Suppressor macrophage (primary cell): ENCODE data around the gene NSUN6.
"Not testable (repeated sequence)": the region's sequence is repeated elsewhere in the genome, so short reads cannot be mapped to it uniquely, and the experiment has no call there.

Experiments
- DNase-seq, 4 experiments: peaks; one replicate each; pipeline ENCODE4 v3.0.0-alpha.2; 2020 to 2022

Gene NSUN6

DNA sequence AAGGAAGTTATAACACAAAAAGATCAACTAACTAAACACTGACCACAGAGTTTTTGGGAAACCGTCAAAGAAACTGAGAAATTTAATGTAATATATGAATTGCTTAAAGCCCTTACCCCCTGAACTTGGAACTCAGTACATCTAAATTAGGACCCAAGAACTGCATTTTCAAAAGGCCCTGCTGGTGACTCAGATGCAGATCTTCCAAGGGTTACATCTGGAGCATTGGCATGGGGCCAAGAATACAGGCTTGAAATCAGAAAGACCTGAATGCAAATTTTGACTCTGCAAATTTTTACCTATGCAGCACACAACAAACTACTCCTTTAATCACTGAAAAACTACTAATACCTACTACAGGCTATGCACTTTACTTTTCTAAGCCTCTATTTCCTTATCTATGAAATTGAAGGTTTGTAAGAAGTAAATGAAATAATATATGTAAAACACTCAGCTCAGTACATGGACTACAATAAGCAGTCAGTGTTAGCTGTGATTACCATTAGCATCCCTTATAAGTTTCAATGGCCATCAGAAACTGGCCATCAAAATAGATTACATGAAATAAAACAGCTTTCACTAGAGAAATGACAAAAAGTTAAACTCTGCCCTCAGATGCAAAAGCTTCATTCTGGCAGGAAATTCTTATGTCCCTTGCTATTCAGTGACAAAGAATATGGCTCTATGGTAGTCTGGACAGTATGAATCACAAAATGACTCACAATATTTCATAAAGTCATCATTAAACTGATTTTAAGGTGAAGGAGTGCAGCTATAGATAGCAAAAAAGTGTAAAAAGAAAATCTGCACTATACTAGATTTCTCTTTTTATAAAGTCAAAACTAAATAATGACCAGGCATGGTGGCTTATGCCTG lies 43.6 kb downstream of the NSUN6 start:
- DNase-seq: peak in 1 of 4 experiments; percentile 15

DNA sequence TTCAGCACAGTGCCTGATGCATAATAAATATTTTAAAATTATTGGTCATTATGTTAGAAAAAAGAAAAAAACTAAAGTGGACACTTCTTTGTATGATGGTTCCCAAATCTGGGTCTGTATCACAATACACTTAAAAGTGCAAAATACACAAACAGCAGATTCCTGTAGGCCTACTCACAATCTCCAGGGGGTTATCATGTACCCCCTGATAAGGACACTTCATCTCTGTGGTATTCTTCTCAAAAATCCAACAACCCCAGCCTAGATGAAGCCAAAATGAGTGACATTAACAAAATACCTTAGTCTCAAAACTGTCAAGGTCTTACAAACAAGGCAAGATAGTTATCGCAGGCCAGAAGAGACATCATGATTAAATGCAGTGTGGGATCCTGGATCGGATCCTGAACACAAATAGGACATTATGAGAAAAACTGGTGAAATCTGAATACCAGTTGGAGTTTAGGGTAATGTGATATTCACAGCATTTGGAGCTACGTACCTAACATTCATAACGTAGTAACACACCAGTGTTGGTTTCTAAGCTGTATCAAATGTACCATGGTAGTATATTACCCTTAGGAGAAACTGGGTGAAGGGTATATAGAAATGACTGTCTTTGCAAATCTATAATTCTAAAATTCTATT lies 45.2 kb downstream of the NSUN6 start:
- DNase-seq: no peak

DNA sequence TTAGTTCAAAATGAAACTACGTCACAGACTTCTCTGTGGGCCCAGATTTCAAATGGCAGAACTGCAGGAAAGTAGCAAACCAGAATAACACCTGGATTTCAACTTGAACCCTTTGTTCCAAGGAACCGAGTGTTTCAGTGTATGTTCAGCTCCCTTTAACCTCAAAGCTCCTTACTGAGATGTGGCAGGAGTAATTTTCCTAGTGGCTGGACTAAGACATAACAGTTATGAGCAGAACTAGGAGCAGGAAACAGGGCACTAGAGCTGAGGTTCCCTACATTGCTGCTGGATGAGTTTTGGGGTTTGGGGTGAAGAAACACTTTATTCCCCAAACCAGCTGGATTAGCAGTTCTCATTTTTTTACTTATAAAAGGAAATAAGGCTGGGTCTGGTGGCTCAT lies 50.1 kb downstream of the NSUN6 start:
- no peak for DNase-seq

DNA sequence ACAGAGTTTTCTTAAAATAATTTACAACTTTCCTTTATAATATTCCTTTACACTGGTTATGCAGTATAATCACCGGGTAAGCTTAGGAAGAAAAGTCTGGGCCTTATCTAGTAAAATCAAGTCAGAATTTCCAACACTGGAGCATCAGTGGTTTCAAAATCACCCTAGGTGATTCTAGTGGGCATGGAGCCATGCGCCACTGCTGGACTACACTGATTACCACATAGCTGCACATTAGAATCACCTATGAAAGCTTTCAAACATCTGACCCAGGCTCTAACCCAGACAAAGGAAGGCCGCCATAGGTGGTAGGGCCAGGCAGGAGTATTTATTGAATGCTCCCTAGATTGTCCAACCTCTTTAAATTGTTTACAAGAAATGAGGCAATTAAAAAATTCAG lies 52.0 kb downstream of the NSUN6 start:
- no peak for DNase-seq

DNA sequence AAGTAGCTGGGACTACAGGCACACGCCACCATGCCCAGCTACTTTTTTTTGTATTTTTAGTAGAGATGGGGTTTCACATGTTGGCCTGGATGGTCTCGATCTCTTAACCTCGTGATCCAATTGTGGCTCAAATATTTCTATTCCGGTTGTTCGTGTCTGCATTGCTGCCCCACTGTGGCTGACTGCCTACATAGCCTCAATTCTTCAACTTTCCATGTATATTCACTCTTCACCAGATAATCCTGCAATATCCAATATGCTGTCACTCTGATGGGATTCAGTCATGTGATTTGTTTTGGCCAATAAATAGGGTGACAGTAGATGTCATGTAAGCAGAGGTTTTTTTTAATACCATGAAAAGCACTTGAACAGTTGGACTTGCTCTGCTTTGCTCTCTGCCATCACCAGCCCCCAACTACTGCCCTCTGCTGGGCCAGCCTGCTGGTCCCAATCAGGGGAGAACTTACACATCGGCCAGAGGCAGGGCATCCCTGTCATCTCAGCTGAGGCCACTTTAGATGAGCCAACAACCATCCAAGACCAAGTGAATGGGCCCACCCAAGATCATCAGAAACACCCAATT lies 56.7 kb downstream of the NSUN6 start:
- peak in 2 of 4 experiments; percentile 2 to 9 for DNase-seq

DNA sequence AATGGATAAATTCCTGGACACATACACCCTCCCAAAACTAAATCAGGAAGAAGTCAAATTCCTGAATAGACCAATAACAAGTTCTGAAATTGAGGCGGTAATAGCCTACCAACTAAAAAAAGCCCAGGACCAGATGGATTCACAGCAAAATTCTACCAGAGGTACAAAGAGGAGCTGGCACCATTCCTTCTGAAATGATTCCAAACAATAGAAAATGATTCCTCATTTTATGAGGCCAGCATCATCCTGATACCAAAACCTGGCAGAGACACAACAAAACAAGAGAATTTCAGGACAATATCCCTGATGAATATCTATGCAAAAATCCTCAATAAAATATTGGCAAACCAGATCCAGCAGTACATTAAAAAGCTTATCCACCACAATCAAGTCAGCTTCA lies 60.2 kb downstream of the NSUN6 start:
- not testable (repeated sequence) for DNase-seq

DNA sequence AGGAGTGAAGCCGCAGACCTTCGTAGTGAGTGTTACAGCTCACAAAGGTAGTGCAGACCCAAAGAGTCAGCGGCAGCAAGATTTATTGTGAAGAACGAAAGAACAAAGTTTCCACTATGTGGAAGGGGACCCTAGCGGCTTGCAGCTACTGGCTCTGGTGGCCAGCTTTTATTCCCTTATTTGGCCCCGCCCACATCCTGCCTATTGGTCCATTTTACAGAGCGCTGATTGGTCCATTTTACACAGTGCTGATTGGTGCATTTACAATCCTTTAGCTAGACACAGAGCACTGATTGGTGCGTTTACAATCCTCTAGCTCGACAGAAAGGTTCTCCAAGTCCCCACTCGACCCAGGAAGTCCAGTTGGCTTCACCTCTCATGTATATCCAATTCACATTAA lies 64.8 kb downstream of the NSUN6 start:
- not testable (repeated sequence) for DNase-seq

DNA sequence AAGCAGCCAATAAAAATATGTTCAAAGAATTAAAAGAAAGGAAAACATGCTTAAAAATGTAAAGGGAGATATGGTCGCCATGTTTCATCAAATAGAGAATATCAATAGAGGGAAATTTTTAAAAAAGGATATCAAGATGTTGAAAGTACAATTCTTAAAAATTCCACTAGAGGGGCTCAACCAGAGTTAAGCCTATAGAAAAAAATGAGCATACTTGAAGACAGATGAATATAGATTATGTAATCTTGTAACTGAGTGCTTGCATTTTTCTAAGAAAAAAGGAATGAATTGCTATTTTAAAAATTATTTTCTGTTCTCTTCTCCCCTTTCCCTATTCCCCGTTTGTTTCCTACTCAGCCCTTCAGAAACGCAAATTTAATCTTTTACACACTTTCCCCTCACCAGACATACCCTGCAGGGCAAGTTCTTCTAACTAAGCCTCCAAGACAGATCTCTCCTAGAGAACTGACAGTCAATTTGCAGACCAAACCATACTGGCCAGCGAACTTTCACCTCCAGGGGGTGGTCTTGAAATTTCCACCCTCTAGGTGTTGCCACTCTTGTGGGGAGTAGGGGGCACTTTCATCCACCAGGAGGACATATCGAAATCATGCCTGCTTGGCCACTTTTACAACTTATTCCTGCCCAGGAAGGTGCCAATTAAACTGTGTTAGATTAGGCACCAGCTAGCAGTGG lies 67.7 kb downstream of the NSUN6 start:
- DNase-seq: peak in 2 of 4 experiments; percentile 5 to 11

DNA sequence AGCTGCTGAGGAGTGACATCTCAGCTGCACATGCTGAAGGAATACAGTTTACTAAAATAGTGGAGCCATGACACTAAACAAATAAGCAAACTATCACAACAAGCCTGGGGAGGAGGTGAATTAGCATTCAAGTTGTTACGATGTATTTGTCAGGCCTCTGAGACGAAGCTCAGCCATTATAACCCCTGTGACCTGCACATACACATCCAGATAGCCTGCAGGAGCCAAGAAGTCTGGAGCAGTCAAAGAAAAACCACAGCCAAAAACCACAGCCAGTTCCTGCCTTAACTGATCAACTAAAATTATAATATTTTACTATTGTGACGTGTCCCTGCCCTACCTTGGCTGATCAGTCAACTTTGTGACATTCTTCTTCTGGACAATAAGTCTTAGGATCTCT lies 68.6 kb downstream of the NSUN6 start:
- no peak for DNase-seq

DNA sequence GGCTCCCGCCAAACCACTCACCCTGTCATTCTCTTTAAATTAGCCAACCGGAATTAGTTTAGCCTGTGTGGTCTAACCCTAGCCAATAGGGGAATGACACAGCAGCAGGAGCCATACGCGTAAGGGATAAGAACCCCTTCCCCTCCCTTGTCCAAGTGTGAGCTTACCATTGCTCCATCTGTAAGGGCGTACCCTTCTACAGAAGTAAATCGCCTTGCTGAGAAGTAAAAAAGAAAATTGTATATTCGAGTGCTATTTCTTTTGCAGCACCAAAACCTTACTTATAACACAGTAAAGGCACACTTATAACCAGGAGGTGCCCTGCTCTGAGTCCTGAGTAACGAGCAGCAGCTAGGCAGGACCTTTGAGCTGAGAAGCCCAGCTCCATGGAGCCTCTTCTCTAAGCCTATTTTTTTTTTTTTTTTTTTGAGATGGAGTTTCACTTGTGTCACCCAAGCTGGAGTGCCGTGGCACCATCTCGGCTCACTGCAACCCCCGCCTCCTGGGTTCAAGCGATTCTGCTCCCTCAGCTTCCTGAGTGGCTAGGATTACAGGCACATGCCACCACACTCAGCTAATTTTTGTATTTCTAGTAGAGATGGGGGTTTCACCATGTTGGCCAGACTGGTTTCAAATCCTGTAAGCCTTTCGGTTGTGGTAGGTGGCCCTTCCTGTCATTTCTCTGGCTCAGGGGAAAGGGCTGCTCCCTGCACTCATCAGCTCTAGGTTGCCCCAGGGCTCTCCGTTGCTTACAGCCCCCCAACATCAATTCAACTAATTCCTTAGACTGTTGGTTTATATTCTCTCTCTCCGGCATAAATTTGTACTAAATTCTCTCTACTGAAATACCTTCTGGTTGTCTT lies 73.3 kb downstream of the NSUN6 start:
- DNase-seq: no peak

DNA sequence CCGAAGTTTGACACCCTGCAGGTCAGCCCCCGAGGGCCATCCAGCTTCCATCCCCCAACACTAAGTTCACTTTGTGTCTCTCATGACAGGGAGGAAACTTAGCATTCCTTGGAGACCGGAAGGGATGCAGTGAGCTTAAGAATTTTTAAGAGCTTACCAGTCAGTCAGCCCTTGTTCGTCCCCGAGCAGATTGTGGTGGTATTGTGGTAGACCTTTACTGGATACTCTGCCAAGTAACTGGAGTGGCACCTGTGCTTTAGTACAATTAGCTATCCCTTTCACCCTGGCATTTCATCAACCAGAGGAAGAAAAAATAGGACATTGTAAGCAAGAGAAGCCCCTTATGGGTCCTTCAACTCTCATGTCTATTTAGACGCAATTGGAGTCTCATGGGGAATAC lies 74.8 kb downstream of the NSUN6 start:
- DNase-seq: no peak

DNA sequence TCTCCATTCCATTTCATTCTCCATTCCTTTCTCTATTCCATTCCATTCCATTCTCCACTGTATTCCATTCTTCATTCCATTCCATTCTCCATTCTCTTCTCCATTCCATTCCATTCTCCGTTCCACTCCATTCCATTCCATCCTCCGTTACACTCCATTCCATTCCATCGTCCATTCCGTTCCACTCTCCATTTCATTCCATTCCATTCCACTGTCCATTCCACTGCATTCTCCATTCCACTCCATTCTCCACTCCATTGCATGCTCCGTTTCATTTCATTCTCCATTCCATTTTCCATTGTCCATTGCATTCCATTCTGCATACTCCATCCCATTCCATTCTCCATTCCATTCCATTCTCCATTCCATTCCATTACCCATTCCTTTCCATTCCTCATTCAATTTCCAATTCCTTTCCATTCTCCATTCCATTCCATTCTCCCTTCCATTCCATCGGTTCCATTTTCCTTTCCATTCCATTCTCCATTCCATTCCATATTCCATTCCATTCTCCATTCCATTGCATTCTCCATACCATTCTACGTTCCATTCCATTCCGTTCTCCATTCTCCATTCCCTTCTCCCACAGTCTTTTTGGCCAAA lies 78.3 kb downstream of the NSUN6 start:
- no peak for DNase-seq

DNA sequence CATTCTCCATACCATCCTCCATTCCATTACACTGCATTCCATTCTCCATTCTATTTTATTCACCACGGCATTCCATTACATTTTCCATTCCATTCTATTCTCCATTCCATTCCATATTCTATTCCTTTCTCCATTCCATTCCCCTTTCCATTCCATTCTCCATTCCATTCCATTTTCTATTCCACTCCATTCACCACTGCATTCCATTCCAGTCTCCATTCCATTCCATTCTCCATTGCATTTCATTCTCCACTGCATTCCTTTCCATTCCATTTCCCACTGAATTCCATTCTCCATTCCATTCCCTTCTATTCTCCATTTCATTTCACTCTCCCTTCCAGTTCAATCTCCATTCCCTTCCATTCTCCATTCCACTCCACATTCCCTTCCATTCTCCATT lies 79.6 kb downstream of the NSUN6 start:
- DNase-seq: no peak

DNA sequence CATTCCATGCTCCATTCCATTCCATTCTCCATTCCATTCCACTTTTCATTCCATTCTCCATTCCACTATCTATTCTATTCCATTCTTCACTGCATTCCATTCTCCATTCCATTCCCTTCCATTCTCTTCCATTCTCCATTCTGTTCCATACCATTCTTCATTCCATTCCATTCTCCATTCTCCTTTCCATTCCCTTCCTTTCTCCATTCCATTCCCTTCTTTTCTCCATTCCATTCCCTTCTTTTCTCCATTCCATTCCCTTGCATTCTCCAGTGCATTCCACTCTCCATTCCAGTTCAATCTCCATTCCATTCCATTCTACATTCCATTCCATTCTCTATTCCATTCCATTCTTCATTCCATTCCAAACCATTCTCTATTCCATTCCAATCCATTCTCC lies 80.3 kb downstream of the NSUN6 start:
- DNase-seq: no peak

DNA sequence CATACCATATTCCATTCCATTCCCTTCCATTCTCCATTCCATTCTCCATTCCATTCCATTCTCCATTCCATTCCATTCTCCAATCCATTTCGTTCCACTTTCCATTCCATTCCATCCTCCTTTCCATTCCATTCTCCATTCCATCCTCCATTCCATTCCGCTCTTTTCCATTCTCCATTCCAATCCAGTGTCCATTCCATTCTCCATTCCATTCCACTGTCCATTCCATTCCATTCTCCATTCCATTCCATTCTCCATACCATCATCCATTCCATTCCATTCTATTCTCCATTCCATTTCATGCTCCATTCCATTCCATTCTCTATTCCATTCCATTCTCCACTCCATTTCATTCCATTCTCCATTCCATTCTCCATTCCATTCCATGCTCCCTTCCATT lies 81.0 kb downstream of the NSUN6 start:
- not testable (repeated sequence) for DNase-seq

DNA sequence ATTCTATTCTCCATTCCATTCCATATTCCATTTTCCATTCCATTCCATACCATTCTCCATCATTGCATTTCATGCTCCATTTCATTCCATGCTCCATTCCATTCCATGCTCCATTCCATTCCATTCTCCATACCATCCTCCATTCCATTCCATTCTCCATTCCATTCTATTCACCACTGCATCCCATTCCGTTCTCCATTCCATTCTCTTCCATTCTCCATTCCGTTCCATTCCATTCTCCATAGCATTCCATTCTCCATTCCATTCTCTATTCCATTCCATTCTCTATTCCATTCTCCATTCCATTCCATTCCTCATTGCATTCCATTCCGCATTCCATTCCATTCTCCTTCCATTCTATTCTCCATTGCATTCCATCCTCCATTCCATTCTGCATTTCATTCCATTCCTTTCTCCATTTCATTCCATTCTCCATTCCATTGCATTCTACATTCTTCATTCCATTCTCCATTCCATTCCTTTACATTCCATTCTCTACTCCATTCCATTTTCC lies 84.0 kb downstream of the NSUN6 start:
- DNase-seq: no peak

DNA sequence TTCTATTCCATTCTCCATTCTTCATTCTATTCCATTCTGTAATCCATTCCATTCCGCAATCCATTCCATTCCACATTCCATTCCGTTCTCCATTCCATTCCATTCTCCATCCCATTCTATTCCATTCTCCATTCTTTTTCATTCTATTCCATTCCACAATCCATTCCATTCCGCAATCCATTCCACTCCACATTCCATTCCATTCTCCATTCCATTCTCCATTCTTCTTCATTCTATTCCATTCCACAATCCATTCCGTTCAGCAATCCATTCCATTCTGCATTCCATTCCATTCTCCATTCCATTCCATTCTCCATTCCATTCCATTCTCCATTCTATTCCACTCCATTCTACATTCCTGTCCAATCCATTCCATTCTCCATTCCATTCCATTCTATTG lies 85.2 kb downstream of the NSUN6 start:
- no peak for DNase-seq

DNA sequence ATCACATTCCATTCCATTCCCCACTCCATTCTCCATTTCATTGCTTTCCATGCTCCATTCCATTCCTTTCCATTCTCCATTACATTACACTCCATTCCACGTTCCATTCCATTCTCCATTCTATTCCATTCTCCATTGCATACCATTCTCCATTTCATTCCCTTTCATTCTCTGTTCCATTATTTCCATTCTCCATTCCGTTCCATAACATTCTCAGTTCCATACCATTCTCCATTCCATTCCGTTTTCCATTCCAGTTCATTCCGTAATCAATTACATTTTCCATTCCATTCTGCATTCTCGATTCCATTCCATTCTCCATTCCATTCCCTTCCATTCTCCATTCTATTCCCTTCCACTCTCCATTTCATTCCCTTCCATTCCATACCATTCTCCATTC lies 86.4 kb downstream of the NSUN6 start:
- DNase-seq: no peak

DNA sequence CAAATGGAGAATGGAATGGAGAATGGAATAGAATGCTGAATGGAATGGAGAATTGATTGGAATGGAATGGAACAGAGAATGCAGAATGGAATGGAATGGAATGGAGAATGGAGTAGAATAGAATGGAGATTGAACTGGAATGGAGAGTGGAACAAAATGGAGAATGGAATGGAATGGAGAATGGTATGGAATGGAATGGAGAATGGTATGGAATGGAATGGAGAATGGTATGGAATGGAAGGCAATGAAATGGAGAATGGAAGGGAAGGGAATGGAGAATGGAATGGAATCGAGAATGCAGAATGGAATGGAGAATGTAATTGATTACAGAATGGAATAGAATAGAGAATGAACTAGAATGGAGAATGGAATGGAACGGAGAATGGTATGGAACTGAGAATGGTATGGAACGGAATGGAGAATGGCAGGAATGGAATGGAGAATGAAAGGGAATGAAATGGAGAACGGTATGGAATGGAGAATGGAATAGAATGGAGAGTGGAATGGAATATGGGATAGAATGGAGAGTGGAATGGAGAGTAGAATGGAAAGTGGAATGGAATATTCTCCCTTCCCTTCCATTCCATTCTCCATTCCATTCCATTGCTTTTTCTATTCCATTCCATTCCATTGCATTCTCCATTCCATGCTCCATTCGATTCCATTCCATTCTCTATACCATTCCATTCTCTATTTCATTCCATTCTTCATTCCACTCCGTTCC lies 88.2 kb downstream of the NSUN6 start:
- DNase-seq: no peak

DNA sequence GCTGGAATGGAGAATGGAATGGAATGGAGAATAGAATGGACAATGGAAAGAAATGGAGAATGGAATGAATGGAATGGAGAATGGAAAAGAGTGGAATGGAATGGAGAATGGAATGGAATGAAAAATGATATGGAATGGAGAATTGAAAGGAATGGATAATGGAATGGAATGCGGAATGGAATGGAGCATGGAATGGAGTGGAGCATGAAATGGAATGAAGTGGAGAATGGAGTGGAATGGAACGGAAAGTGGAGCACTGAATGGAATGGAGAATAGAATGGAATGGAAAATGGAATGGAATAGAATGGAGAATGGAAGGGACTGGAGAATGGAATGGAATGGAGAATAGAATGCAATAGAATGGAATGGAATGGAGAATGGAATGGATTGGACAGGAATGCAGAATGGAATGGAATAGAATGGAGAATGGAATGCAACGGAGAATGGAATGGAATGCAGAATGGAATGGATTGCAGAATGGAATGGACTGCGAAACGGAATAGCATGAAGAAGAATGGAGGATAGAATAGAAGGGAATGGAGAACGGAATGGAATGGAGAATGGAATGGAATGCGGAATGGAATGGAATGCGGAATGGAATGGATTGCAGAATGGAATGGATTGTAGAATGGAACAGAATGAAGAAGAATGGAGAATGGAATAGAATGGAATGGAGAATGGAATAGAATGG lies 89.4 kb downstream of the NSUN6 start:
- DNase-seq: no peak
